ENCODE results near the gene C2orf66.
A peak's percentile ranks its signal among the peaks of the same experiment; 100 is the strongest.

Gene C2orf66

GRCh38 chr2:196809260-196809659 is at the start of gene C2orf66:
C2orf66 (minus strand) TSS chr2:196809355; CDS start chr2:196809336, 19 bp downstream.
- no peak for DNase-seq

- no peak for DNase-seq
These were observed 45.5 kb upstream of the C2orf66 start for GRCh38 chr2:196854629-196855028.

GRCh38 chr2:196853301-196854087 is 44.3 kb upstream of the C2orf66 start:
- DNase-seq: no peak

- DNase-seq: no peak
These were observed 41.9 kb upstream of the C2orf66 start for GRCh38 chr2:196851088-196851487.

GRCh38 chr2:196849895-196850294 is 40.7 kb upstream of the C2orf66 start:
- peak; percentile 35 for DNase-seq

GRCh38 chr2:196846295-196846694 is 37.1 kb upstream of the C2orf66 start:
- no peak for DNase-seq

- no peak for DNase-seq
These were observed 36.2 kb upstream of the C2orf66 start for GRCh38 chr2:196845371-196845770.

- no peak for DNase-seq
These were observed 31.0 kb upstream of the C2orf66 start for GRCh38 chr2:196840171-196840570.

GRCh38 chr2:196839574-196839973 is 30.4 kb upstream of the C2orf66 start:
- DNase-seq: no peak

GRCh38 chr2:196836440-196836839 is 27.3 kb upstream of the C2orf66 start:
- peak; percentile 10 for DNase-seq

GRCh38 chr2:196830701-196831100 is 21.5 kb upstream of the C2orf66 start:
- DNase-seq: no peak

- DNase-seq: no peak
These were observed 18.2 kb upstream of the C2orf66 start for GRCh38 chr2:196827356-196827755.

- peak; percentile 87 for DNase-seq
These were observed 14.8 kb upstream of the C2orf66 start for GRCh38 chr2:196823750-196824522.

GRCh38 chr2:196821195-196821594 is 12.0 kb upstream of the C2orf66 start:
- peak; percentile 49 for DNase-seq

- no peak for DNase-seq
These were observed 981 bp downstream of the C2orf66 start for GRCh38 chr2:196808083-196808665.

- DNase-seq: peak; percentile 41
These were observed 4.8 kb downstream of the C2orf66 start for GRCh38 chr2:196804381-196804780.

- DNase-seq: no peak
These were observed 6.8 kb downstream of the C2orf66 start for GRCh38 chr2:196802401-196802800.

- DNase-seq: peak; percentile 71
These were observed 7.4 kb downstream of the C2orf66 start for GRCh38 chr2:196801674-196802261.

GRCh38 chr2:196798980-196799379 is 10.2 kb downstream of the C2orf66 start:
- peak; percentile 10 for DNase-seq

- DNase-seq: no peak
These were observed 16.3 kb downstream of the C2orf66 start for GRCh38 chr2:196792865-196793264.

- DNase-seq: peak; percentile 71
These were observed 25.6 kb downstream of the C2orf66 start for GRCh38 chr2:196783431-196784094.

- DNase-seq: no peak
These were observed 42.1 kb downstream of the C2orf66 start for GRCh38 chr2:196767101-196767500.

GRCh38 chr2:196759378-196759706 is 49.8 kb downstream of the C2orf66 start:
- no peak for DNase-seq

Measured in fibroblast of skin of right biceps (primary cell).